ENCODE results near the gene AGPAT3.

DNA sequence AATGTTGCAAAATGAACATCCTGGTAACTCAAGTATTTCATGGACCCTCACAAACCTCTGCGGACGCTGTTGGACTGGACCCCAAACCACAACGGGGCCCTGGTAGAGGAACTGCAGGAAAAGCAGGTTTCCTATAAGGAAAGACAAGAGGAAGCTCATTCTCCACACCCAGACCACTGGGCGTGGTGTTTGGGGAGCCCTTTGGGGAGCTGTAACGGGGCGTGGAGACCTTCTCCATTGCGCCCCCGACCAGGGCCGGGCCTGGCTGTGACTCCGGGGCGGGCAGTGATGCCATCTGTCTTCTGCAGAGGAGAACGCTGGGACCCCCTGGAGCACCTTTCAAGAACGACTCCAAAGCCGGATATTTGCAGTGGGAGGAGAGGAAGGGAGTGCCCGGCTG, 30.0 kb upstream of the AGPAT3 start:
- TF ChIP-seq, protein P1, sequence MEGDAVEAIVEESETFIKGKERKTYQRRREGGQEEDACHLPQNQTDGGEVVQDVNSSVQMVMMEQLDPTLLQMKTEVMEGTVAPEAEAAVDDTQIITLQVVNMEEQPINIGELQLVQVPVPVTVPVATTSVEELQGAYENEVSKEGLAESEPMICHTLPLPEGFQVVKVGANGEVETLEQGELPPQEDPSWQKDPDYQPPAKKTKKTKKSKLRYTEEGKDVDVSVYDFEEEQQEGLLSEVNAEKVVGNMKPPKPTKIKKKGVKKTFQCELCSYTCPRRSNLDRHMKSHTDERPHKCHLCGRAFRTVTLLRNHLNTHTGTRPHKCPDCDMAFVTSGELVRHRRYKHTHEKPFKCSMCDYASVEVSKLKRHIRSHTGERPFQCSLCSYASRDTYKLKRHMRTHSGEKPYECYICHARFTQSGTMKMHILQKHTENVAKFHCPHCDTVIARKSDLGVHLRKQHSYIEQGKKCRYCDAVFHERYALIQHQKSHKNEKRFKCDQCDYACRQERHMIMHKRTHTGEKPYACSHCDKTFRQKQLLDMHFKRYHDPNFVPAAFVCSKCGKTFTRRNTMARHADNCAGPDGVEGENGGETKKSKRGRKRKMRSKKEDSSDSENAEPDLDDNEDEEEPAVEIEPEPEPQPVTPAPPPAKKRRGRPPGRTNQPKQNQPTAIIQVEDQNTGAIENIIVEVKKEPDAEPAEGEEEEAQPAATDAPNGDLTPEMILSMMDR (IDR thresholded peaks at IDR 0.05) = no peak
- no peak for TF ChIP-seq POLR2A (IDR thresholded peaks at IDR 0.05)
